Activated naive CD8-positive, alpha-beta T cell treated with anti-CD3 and anti-CD28 coated beads for 36 hours (primary cell): ENCODE data around the gene CCDC197. TPM values are rescaled to one million over a fixed set of nuclear protein-coding genes. Genes with fewer than 3 reads are reported as not detected.

ENCODE experiments used
- DNase-seq: peaks from one replicate; pipeline ENCODE4 v3.0.0; 2021
- H3K27ac Mint-ChIP-seq: one replicate; pipeline ENCODE4 v1.8.0; 2022; ENCODE audit warnings: mild to moderate bottlenecking, moderate library complexity, mixed read lengths
- H3K27me3 Mint-ChIP-seq: one replicate; pipeline ENCODE4 v1.8.0; 2022; ENCODE audit warnings: mild to moderate bottlenecking, mixed read lengths
- H3K36me3 Mint-ChIP-seq: one replicate; pipeline ENCODE4 v1.8.0; 2021; ENCODE audit warnings: mild to moderate bottlenecking, mixed read lengths
- H3K4me1 Mint-ChIP-seq: one replicate; pipeline ENCODE4 v1.8.0; 2021; ENCODE audit warnings: mixed read lengths
- H3K4me3 Mint-ChIP-seq: one replicate; pipeline ENCODE4 v1.8.0; 2022; ENCODE audit warnings: mild to moderate bottlenecking, moderate library complexity, mixed read lengths
- H3K9me3 Mint-ChIP-seq: one replicate; pipeline ENCODE4 v1.8.0; 2022; ENCODE audit warnings: mixed read lengths
- total RNA-seq, 2 experiments: library from RNA; stranded (reverse); gene quantifications; one replicate each; pipeline ENCODE4 v1.2.3, GENCODE V29; 2021

The CCDC197 gene
- total RNA-seq, 2 experiments from 2014 or later, result not detected

DNA sequence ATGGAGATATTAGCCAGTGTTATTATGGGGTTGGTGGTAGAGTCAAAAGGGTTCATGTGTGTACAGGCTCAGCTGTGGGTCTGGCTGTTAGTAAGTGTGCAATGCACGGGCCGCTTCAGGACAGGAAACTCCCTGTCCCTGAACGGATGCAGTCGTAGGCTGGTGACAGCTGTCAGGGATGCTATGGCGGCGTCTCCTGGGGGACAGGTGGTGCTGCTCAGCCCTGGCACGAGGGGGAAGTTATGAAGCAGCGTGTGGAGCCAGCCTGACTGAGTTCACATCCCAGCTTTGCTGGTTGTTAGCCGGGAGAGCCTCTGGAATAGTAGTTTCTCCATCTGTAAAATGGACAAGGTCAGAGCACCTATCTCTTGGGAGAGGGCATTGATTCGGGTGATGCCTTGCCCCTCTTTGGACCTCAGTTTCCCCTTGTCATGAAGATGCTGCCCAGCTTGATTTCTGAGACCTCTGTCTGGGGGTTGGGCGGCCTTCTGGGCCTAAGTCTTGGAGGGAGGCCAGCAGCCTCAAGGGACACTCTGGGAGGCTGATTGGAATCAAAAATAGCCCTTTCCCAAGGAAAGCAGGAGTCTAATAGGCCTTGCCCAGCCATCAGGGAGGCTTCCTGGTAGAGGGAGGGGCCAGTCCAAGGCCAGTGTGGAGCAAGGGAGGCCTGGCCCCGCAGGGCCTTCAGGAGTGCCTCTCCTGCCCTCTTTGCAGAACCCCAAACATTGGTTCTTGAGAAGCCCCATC, 27.8 kb upstream of the CCDC197 start:
- Mint-ChIP-seq H3K4me3 (no peak overlapping the region), H3K4me1 (peaks cover 58% of the 10 kb centered on the region), H3K27me3 (no peaks in the 10 kb centered on the region), H3K27ac (no peak overlapping the region), H3K36me3 (peaks cover 23% of the 10 kb centered on the region), H3K9me3 (peaks cover 8% of the 10 kb centered on the region)
- no peak for DNase-seq

DNA sequence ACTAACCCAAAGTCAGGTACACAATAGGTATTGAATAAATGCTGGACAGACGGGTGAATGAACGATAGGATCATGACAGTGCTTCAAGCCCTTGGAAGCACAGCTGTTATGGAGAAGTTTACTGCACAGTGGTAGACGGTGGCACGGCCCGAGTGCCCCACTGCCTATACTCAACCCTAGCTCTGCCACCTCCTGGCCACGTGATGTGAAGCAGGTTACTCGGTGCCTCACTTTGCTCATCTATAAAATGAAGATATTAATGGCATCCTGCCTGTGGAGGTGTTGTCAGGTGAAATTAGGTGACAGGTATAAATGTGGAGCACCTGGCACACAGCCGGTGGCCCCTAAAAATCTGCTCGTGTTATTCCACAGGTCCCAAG, 26.5 kb upstream of the CCDC197 start:
- Mint-ChIP-seq H3K9me3 (peaks cover 4% of the 10 kb centered on the region), H3K4me3 (peak overlapping the region; percentile 81), H3K27me3 (no peaks in the 10 kb centered on the region), H3K36me3 (peaks cover 21% of the 10 kb centered on the region), H3K27ac (peak overlapping the region; percentile 98), H3K4me1 (peaks cover 58% of the 10 kb centered on the region)
- peak; percentile 54 for DNase-seq

DNA sequence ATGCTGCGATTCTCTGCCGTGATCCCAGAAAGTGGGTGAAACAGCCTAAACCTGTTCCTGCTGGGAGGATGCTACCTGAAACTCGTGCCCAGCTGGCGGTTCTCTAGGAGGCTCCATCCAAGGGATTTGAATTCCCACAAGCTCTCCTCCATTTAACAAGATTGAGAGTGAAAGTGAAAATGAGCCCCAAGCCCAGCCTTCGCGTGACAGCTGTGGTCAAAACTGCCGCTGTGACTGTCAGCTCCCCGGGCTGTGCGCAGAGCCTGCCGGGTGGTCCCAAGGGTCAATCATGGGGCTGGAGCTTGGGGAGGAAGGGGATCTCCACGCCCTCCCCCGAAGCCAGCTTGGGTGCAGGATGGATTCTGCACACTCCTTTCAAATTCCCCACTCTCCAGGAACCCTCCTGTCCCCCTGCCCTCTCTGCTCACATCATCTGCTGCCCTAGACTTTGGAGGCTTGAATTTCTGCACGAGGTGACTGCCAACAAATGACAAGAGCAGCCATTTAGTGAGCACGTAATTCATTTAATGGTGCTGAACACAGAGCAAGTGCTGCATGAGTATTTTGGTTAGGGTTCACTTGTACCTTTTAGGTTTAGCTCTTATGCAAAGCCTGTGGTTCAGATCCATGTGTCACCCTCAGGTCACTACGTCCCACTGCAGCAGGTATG, 26.0 kb upstream of the CCDC197 start:
- Mint-ChIP-seq H3K4me1 (peaks cover 62% of the 10 kb centered on the region), H3K9me3 (peaks cover 9% of the 10 kb centered on the region), H3K36me3 (peaks cover 22% of the 10 kb centered on the region), H3K4me3 (peak overlapping the region; percentile 81), H3K27me3 (no peaks in the 10 kb centered on the region), H3K27ac (peak overlapping the region; percentile 98)
- peak; percentile 79 for DNase-seq

DNA sequence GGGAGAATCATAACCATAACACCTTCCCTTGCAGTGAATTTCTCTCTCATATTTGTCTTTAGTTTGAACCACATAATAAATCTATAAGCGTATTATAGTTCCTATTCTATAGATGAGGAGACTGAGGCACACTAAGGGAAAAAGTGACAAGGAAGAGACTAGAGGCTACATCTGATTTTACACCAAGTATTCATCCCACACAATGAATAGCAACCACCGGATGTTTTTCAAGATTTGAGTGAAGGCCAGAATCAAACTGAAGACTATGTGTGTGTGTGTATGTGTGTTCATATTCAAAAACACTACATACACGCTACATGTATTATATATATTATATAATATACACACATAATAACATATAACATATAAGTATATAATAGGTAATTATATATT, 25.5 kb upstream of the CCDC197 start:
- H3K9me3 Mint-ChIP-seq, result peaks cover 9% of the 10 kb centered on the region
- H3K27ac Mint-ChIP-seq, result peak overlapping the region; percentile 98
- peaks cover 62% of the 10 kb centered on the region for H3K4me1 Mint-ChIP-seq
- H3K36me3 Mint-ChIP-seq, result peaks cover 24% of the 10 kb centered on the region
- H3K4me3 Mint-ChIP-seq, result peak overlapping the region; percentile 81
- no peak for DNase-seq
- no peaks in the 10 kb centered on the region for H3K27me3 Mint-ChIP-seq

DNA sequence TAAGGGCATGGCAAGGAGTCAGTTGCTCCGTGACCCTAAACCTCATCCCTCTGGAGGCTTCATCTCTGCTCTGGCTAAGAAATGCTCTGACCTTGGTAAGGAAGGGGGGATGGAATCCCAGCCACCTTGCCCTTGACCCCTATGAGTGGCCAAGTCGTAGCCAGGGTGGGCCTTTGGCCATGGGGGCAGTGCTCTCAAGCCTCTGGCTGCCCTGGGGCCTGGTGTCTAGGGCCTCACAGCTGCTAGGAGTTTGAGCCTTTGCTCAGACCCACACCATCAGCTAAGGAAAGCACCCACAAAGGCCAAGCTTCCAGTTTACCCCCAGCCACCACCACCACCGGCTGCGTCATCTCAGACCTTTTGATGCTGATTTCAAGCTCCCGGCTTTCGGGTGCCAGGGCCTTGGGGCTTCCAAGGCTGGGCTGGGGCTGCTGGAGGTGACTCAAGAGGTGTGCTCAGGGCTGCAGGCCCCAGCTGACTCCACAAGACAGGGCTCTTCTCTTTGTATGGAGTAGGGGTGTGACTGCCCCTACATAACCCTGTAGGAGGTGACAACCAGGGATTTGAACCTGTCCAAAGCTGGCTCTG, 24.4 kb upstream of the CCDC197 start:
- Mint-ChIP-seq H3K4me3 (no peak overlapping the region), H3K36me3 (peaks cover 33% of the 10 kb centered on the region), H3K27ac (peak overlapping the region; percentile 83), H3K4me1 (peaks cover 68% of the 10 kb centered on the region), H3K27me3 (no peaks in the 10 kb centered on the region), H3K9me3 (peaks cover 20% of the 10 kb centered on the region)
- no peak for DNase-seq

DNA sequence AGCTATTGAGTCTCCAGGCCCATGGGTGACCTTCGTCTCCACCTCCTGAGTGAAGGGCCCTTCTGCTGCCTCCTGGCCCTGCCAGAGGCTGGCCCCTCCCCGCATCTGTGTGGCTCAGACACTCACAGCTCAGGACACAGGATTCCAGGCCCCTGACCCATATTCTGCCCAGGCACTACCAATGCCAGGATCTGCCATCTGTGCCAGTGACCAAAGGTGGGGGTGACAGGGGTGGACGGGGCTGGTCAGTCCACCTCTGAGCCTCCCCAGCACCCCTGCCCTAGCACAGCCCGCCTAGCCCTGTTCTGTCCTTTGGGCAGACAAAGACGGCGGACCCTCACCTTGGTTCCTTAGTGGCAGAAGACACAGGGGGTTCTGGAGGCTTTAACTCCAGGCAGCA, 23.5 kb upstream of the CCDC197 start:
- no peak for DNase-seq
- Mint-ChIP-seq H3K9me3 (peaks cover 25% of the 10 kb centered on the region), H3K27me3 (no peaks in the 10 kb centered on the region), H3K27ac (peak overlapping the region; percentile 46), H3K4me3 (no peak overlapping the region), H3K36me3 (peaks cover 39% of the 10 kb centered on the region), H3K4me1 (peaks cover 74% of the 10 kb centered on the region)

DNA sequence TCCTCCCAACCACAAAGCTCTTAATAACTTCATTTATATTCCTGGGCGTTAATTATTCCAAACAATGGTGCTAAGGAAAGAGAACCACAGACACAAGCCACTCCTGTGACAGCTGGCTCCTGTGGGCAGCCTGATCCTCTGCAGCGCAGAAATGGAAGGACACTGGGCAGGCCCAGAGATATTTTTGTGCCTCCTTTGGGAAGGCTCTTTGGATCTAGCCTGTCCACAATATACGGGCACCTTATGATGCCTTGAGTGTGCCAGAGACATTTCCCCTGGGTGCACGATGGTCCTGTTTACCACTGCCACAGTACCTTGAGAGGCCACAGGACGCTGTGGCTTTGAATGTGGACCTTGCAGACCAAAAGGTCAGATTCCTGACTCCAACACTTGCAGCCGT, 22.8 kb upstream of the CCDC197 start:
- Mint-ChIP-seq H3K27ac (peak overlapping the region; percentile 20), H3K27me3 (no peaks in the 10 kb centered on the region), H3K4me1 (peaks cover 78% of the 10 kb centered on the region), H3K4me3 (no peak overlapping the region), H3K9me3 (peaks cover 29% of the 10 kb centered on the region), H3K36me3 (peaks cover 44% of the 10 kb centered on the region)
- no peak for DNase-seq

DNA sequence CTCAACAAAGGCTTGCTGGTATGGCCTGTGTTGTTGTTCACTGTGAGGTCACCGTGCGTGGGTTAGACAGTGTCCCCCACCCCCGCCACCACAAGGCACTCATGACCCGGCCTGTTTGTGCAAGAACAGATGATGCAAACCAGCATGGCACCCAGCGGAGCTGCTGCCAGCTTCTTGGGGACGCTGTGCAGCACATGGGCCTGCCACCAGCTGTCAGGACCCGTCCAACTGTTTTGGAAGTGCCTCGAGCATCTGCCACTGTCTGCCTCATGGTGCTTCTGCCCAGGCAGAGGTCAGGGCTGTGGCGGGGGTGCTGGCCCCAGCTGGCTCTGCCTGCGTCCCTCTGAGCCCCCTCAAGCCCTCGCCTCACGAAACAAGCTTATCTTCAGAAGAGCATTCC, 22.3 kb upstream of the CCDC197 start:
- peaks cover 47% of the 10 kb centered on the region for H3K36me3 Mint-ChIP-seq
- H3K27ac Mint-ChIP-seq, result peak overlapping the region; percentile 29
- no peaks in the 10 kb centered on the region for H3K27me3 Mint-ChIP-seq
- peaks cover 33% of the 10 kb centered on the region for H3K9me3 Mint-ChIP-seq
- H3K4me3 Mint-ChIP-seq, result no peak overlapping the region
- H3K4me1 Mint-ChIP-seq, result peaks cover 81% of the 10 kb centered on the region
- DNase-seq, result no peak

DNA sequence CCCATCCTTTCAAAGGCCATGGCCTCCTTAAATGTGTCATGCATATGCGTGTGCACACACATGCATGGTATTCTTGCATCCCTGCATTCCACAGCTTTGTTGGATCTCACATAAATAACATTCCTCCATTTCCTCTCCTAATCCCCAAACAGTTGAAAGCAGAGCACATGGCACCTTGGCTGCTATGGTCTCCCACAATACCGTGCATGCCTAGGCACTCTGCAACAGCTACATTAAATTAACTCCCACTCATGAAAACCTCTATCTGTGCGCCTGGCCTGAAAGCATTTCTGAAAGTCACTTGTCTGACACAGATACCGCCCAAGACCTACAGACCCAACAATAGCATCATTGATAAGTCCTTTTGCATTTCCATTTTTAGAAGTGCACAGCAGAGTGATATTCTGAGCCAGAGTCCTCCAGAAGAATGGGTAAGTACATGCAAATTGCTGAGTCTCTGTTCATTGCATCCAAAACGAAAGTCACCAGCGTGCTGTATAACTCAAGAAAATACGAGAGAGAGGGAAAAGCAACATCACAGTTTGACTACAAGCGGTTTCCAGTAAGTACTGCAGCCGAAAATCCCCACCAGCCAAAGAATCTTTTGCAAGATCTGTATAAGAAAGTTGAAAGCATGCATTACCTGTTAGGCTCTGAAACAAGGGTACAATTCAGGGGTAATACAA, 21.2 kb upstream of the CCDC197 start:
- peaks cover 54% of the 10 kb centered on the region for H3K36me3 Mint-ChIP-seq
- DNase-seq, result no peak
- no peaks in the 10 kb centered on the region for H3K27me3 Mint-ChIP-seq
- H3K27ac Mint-ChIP-seq, result peak overlapping the region; percentile 90
- H3K9me3 Mint-ChIP-seq, result peaks cover 40% of the 10 kb centered on the region
- peaks cover 81% of the 10 kb centered on the region for H3K4me1 Mint-ChIP-seq
- H3K4me3 Mint-ChIP-seq, result peak overlapping the region; percentile 46

DNA sequence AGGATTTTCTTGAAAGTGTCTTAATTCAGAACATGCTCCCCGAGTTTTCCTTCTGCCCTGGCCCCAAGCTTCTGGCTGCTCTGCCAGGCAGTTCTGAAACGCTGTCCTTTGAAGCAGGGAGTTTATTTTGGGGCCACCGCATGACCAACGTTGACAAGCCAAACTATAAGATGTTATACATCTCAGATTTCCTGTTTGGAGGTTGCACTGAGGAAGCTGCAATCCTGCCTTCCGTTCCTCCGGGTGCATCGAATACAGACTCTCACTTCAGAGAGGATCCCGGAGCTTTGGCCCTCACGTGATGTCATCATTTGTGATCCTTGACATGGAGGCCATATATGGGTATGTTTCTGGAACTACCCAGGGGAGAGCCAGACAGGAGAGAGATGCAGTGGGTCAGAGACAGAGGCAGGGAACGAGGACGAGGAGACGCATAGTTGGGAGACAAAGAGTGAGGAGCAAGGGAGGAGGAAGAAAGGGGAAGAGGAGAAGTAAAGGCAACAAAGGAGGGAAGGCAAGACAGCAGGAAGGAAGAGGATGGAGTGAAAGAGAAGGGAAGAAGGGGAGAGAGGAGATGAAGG, 20.5 kb upstream of the CCDC197 start, which contains the start of gene ASB2:
Gene ASB2, minus strand, starts transcription at position 94 of the 581 bp plus-strand sequence. CDS start 12,031 bp downstream, outside the sequence.
- Mint-ChIP-seq H3K4me1 (peaks cover 77% of the 10 kb centered on the region), H3K36me3 (peaks cover 54% of the 10 kb centered on the region)
- DNase-seq, result no peak

DNA sequence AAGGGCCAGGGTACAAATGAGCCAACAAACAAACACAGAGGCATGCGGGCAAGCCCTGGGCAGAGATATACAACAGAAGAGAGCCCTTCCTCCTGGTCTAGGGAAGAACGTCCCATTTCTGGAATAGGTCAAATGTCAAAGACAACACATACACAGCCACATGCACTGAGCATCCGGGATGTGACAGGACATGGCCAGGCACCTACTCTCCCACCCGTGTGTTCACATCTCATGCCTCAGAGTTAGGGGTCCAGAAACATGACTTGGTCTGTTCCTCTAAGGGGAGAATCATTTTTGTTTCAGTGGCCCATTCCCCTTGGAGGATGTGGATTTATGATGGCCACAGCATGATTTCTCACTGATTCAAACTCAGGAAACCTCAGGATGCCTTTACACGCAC, 19.9 kb upstream of the CCDC197 start:
- no peak overlapping the region for H3K4me3 Mint-ChIP-seq
- peaks cover 53% of the 10 kb centered on the region for H3K36me3 Mint-ChIP-seq
- peaks cover 76% of the 10 kb centered on the region for H3K4me1 Mint-ChIP-seq
- no peaks in the 10 kb centered on the region for H3K27me3 Mint-ChIP-seq
- DNase-seq, result no peak
- H3K9me3 Mint-ChIP-seq, result peaks cover 40% of the 10 kb centered on the region
- H3K27ac Mint-ChIP-seq, result peak overlapping the region; percentile 90

More for the DNA sequence above, 20.5 kb upstream of the CCDC197 start, which contains the start of gene ASB2:
- Mint-ChIP-seq H3K4me3 (peak within 1 kb of the TSS; percentile 46), H3K27ac (peak within 1 kb of the TSS; percentile 90), H3K9me3 (peaks cover 40% of the 10 kb centered on the region), H3K27me3 (no peaks in the 10 kb centered on the region)

DNA sequence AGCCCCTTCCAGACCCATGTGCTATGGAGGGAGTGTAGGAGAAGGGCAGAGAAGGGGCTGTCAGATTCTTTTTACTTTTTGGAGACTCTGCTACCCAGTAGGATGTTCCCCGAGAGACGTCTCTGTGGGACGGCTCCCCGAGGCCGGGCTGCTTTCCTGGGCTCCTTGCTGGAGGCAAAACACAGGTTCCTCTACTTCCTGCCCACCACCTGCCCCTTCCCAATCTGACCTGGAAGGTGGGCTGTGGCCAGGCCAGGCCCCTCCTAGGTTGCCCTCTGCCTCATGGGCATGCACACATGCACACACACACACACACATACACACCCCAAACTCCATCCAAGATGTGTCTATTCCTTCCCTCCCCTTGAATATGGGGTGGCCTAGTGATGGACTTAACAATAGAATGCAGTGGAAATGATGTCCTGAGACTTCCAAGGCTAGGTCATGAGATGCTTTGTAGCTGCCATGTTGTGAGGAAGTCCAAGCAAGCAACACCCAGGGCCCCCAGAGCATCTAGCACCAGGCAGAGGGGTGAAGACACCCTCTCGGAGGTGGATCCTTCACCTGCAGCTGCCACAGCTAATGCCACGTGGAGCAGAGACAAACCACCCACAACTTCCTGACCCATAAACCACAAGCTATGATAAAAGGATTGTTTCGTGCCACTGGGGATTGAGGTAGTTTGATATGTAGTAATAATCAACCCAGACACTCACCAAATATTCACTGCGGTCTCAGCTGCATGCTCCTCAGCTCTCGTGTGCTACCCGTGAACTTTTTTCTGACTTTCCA, 19.1 kb upstream of the CCDC197 start:
- Mint-ChIP-seq H3K4me3 (no peak overlapping the region), H3K27ac (peak overlapping the region; percentile 90), H3K36me3 (peaks cover 51% of the 10 kb centered on the region), H3K27me3 (no peaks in the 10 kb centered on the region), H3K4me1 (peaks cover 72% of the 10 kb centered on the region), H3K9me3 (peaks cover 40% of the 10 kb centered on the region)
- peak; percentile 83 for DNase-seq

DNA sequence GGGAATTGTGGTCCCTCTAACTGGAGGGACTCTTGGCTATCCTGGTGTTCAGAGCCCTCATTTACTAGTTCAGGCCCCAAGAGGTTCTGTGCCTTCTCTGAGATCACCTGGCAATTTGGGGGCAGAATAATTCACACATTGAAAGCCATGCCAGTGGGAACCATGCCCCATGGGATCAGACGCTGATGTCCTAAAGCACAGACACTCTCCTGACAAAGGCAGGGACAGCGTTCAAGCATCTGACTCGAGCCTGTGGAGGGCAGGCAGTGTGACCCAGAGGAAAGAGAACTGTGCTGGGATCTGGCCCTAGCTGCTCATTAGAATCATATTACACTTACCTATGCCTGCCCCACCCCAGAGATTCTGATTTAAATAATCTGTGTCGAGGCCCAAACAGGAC, 18.4 kb upstream of the CCDC197 start:
- peaks cover 48% of the 10 kb centered on the region for H3K36me3 Mint-ChIP-seq
- no peak for DNase-seq
- peak overlapping the region; percentile 90 for H3K27ac Mint-ChIP-seq
- no peak overlapping the region for H3K4me3 Mint-ChIP-seq
- peaks cover 68% of the 10 kb centered on the region for H3K4me1 Mint-ChIP-seq
- H3K9me3 Mint-ChIP-seq, result peaks cover 40% of the 10 kb centered on the region
- H3K27me3 Mint-ChIP-seq, result no peaks in the 10 kb centered on the region
